Liver (tissue), 9 donors: ENCODE results near the gene ENOX1. TPM values are rescaled to one million over a fixed set of nuclear protein-coding genes. Genes with fewer than 3 reads are reported as not detected.

Experiments used
- DNase-seq: peaks from one replicate; pipeline ENCODE4 v3.0.0-alpha.2; 2017; ENCODE audit warnings: low spot score
- H3K27ac ChIP-seq, 2 donors: one replicate each; pipeline ENCODE4 v1.7.0; 2013; ENCODE audit warnings: inconsistent platforms in 2 of 2, low read length in 2 of 2, control low read depth in 1 of 2, low read depth in 1 of 2, mild to moderate bottlenecking in 1 of 2
- H3K27me3 ChIP-seq, 4 donors: one replicate each; pipeline versions ENCODE4 v1.6.1 to v1.7.0; 2013; ENCODE audit warnings: low read length in 3 of 4, inconsistent platforms in 1 of 4, mild to moderate bottlenecking in 1 of 4, moderate library complexity in 1 of 4; ENCODE audit not compliant: control insufficient read depth in 4 of 4, insufficient read depth in 4 of 4
- H3K36me3 ChIP-seq, 4 donors: one replicate each; pipeline versions ENCODE4 v1.6.1 to v1.7.0; 2013; ENCODE audit warnings: low read length in 3 of 4, mild to moderate bottlenecking in 3 of 4, low read depth in 1 of 4, moderate library complexity in 1 of 4; ENCODE audit not compliant: control insufficient read depth in 4 of 4, insufficient read depth in 3 of 4
- H3K4me1 ChIP-seq, 4 donors: one replicate each; pipeline versions ENCODE4 v1.6.1 to v1.7.0; 2013; ENCODE audit warnings: low read length in 3 of 4, mild to moderate bottlenecking in 3 of 4, moderate library complexity in 1 of 4; ENCODE audit not compliant: control insufficient read depth in 4 of 4, insufficient read depth in 4 of 4
- H3K4me3 ChIP-seq, 3 donors: one replicate each; pipeline versions ENCODE4 v1.6.1 to v1.7.0; 2013; ENCODE audit warnings: low read length in 3 of 3, control low read depth in 1 of 3, low read depth in 1 of 3, mild to moderate bottlenecking in 1 of 3
- H3K9ac ChIP-seq, 2 donors: one replicate each; pipeline ENCODE4 v1.7.0; 2013; ENCODE audit warnings: low read length in 2 of 2, mild to moderate bottlenecking in 2 of 2, moderate library complexity in 2 of 2, control low read depth in 1 of 2, low read depth in 1 of 2
- H3K9me3 ChIP-seq, 4 donors: one replicate each; pipeline versions ENCODE4 v1.6.1 to v1.7.0; 2013; ENCODE audit warnings: low read length in 3 of 4; ENCODE audit not compliant: control insufficient read depth in 4 of 4
- ATF3 ChIP-seq: IDR thresholded peaks from 2 replicates; pipeline ENCODE4 v1.6.1; 2016; ENCODE audit warnings: antibody characterized with exemption
- CTCF ChIP-seq: fragments of 150-350 bp; IDR thresholded peaks from 2 replicates; pipeline ENCODE4 v1.5.1; 2017; ENCODE audit warnings: improper control_type of control experiment, low read depth, low read length; ENCODE audit not compliant: missing input control
- EGR1 ChIP-seq, 2 donors: IDR thresholded peaks; 2 replicates each; pipeline ENCODE4 v1.6.1; 2016 to 2018; ENCODE audit warnings: antibody characterized with exemption in 2 of 2, low read depth in 2 of 2
- FOXA1 ChIP-seq: IDR thresholded peaks from 2 replicates; pipeline ENCODE4 v1.6.1; 2016; ENCODE audit warnings: antibody characterized with exemption
- FOXA2 ChIP-seq: IDR thresholded peaks from 2 replicates; pipeline ENCODE4 v1.6.1; 2016; ENCODE audit warnings: antibody characterized with exemption
- GABPA ChIP-seq, 2 donors: IDR thresholded peaks in 1 of 2; conservative IDR thresholded peaks in 1 of 2; 2 replicates each; pipeline ENCODE4 v1.6.1; 2016; ENCODE audit warnings: antibody characterized with exemption in 2 of 2, mild to moderate bottlenecking in 1 of 2, moderate library complexity in 1 of 2
- JUND ChIP-seq, 2 donors: IDR thresholded peaks; 2 replicates each; pipeline ENCODE4 v1.6.1; 2016; ENCODE audit warnings: antibody characterized with exemption in 2 of 2
- MAX ChIP-seq: IDR thresholded peaks from 2 replicates; pipeline ENCODE4 v1.6.1; 2016; ENCODE audit warnings: antibody characterized with exemption
- NR2F2 ChIP-seq: IDR thresholded peaks from 2 replicates; pipeline ENCODE4 v1.6.1; 2016; ENCODE audit warnings: antibody characterized with exemption
- RAD21 ChIP-seq, 2 donors: IDR thresholded peaks; 2 replicates each; pipeline ENCODE4 v1.6.1; 2016; ENCODE audit warnings: antibody characterized with exemption in 2 of 2, mild to moderate bottlenecking in 2 of 2
- REST ChIP-seq: IDR thresholded peaks from 2 replicates; pipeline ENCODE4 v1.6.1; 2016; ENCODE audit warnings: antibody characterized with exemption, mild to moderate bottlenecking
- RXRA ChIP-seq, 2 donors: IDR thresholded peaks; 2 replicates each; pipeline ENCODE4 v1.6.1; 2017 to 2018; ENCODE audit warnings: antibody characterized with exemption in 2 of 2, mild to moderate bottlenecking in 1 of 2
- SP1 ChIP-seq: IDR thresholded peaks from 2 replicates; pipeline ENCODE4 v1.6.1; 2018; ENCODE audit warnings: antibody characterized with exemption, mild to moderate bottlenecking
- ZBTB33 ChIP-seq: IDR thresholded peaks from 2 replicates; pipeline ENCODE4 v1.6.1; 2016; ENCODE audit warnings: antibody characterized with exemption
- WGBS: extraction: QIAGEN DNeasy Blood & Tissue Kit; methylation state at CpG from one replicate; pipeline ENCODE4 v1.1.7; 2013; 5-methylcytosine and 5-hydroxymethylcytosine counted together
- polyA plus RNA-seq, 2 donors: library from polyadenylated mRNA; stranded (reverse) in 1 of 2; unstranded in 1 of 2; fragments of 200-250 nt in 1 of 2; fragments of >200 nt in 1 of 2; fragmentation: Nextera tagmentation in 1 of 2; extraction: Ambion mirVana in 1 of 2; gene quantifications; one replicate each; pipeline versions ENCODE4 v1.2.1 to v1.2.3, GENCODE V29; 2013 to 2015
- total RNA-seq, 2 donors: library from RNA; depleted of rRNA; stranded (reverse); fragments of >200 nt; gene quantifications; one replicate each; pipeline ENCODE4 v1.2.3, GENCODE V29; 2014
- donor health status: healthy.
- donor health status: healthy.
- donor health status: healthy.
- donor health status: healthy.
- donor health status: healthy.

The ENOX1 gene
- total and polyA plus RNA-seq, 4 donors: 0.02 to 0.33 (median 0.08) TPM; not detected in 1

GRCh38 chr13:43329702-43330101 is 457.1 kb downstream of the ENOX1 start (continued):
- no peak for TF ChIP-seq FOXA1
- TF ChIP-seq ZBTB33: no peak
- TF ChIP-seq MAX: no peak
- TF ChIP-seq REST: no peak
- TF ChIP-seq RXRA (IDR thresholded peaks at IDR 0.05): no peak
- TF ChIP-seq JUND (IDR thresholded peaks at IDR 0.05): no peak

- Histone ChIP-seq H3K9ac (no peak overlapping the region), H3K9me3 (no peaks in the 10 kb centered on the region), H3K36me3 (no peaks in the 10 kb centered on the region), H3K4me1 (no peaks in the 10 kb centered on the region), H3K4me3 (no peak overlapping the region), H3K27ac (no peak overlapping the region), H3K27me3 (no peaks in the 10 kb centered on the region)
- WGBS: 94% methylated on average over 1 of the region's 1 CpG
- no peak for DNase-seq
- TF ChIP-seq EGR1 (IDR thresholded peaks at IDR 0.05; ENCODE audit: low read depth in 2 of 2) (no peak), FOXA1 (no peak), NR2F2 (no peak), GABPA (IDR thresholded peaks at IDR 0.05 in 1 of 2, conservative IDR thresholded peaks at IDR 0.05 in 1 of 2) (no peak), CTCF (no peak), ZBTB33 (no peak), MAX (no peak), RXRA (IDR thresholded peaks at IDR 0.05) (no peak), ATF3 (no peak), FOXA2 (no peak), RAD21 (IDR thresholded peaks at IDR 0.05) (no peak), SP1 (no peak)
Measured at GRCh38 chr13:43328907-43329306, 457.9 kb downstream of the ENOX1 start.
